Neural crest cell (in vitro differentiated cells): Measurements from ENCODE around the gene WBP2. TPM values are rescaled to one million over a fixed set of nuclear protein-coding genes. Genes with fewer than 3 reads are reported as not detected.

ENCODE experiments used
- DNase-seq: peaks from one replicate; pipeline ENCODE4 v3.0.0; 2021; ENCODE audit warnings: low read depth, mixed read lengths, low spot score
- H3K27ac Mint-ChIP-seq: one replicate; pipeline ENCODE4 v1.8.0; 2021; ENCODE audit warnings: mild to moderate bottlenecking, mixed read lengths; ENCODE audit not compliant: unreplicated experiment
- H3K27me3 Mint-ChIP-seq: 2 replicates; pipeline ENCODE4 v1.8.0; 2021; ENCODE audit warnings: low read depth, mild to moderate bottlenecking, mixed read lengths
- H3K36me3 Mint-ChIP-seq: 2 replicates; pipeline ENCODE4 v1.8.0; 2021; ENCODE audit warnings: low read depth, mild to moderate bottlenecking, mixed read lengths
- H3K4me1 Mint-ChIP-seq: 2 replicates; pipeline ENCODE4 v1.8.0; 2021; ENCODE audit warnings: mixed read lengths
- H3K4me3 Mint-ChIP-seq: one replicate; pipeline ENCODE4 v1.8.0; 2021; ENCODE audit warnings: mild to moderate bottlenecking, mixed read lengths
- H3K9me3 Mint-ChIP-seq: 2 replicates; pipeline ENCODE4 v1.8.0; 2021; ENCODE audit warnings: mixed read lengths
- CTCF ChIP-seq: fragments of 200-600 bp; sonication (generic); conservative IDR thresholded peaks from 2 replicates; pipeline ENCODE4 v1.5.0; 2021; ENCODE audit warnings: antibody characterized with exemption, mild to moderate bottlenecking
- total RNA-seq: library from RNA; stranded (reverse); gene quantifications from 2 replicates; pipeline ENCODE4 v1.2.1, GENCODE V29; 2021

The WBP2 gene
- total RNA-seq, 1 donor from 2014 or later, result 49.3 TPM

- H3K4me3 Mint-ChIP-seq, result peak overlapping the region; percentile 90
- peaks cover 6% of the 10 kb centered on the region for H3K27me3 Mint-ChIP-seq
- peak; percentile 50 for TF ChIP-seq CTCF
- peak overlapping the region; percentile 84 for H3K27ac Mint-ChIP-seq
- DNase-seq, result no peak
- H3K36me3 Mint-ChIP-seq, result peaks cover 4% of the 10 kb centered on the region
- H3K4me1 Mint-ChIP-seq, result peaks cover 28% of the 10 kb centered on the region
- H3K9me3 Mint-ChIP-seq, result no peaks in the 10 kb centered on the region
Measured at GRCh38 chr17:75895370-75896155, 40.4 kb upstream of the WBP2 start.

GRCh38 chr17:75894049-75894733 lies 39.1 kb upstream of the WBP2 start:
- Mint-ChIP-seq H3K9me3 (no peaks in the 10 kb centered on the region), H3K36me3 (peaks cover 4% of the 10 kb centered on the region), H3K27ac (no peak overlapping the region), H3K27me3 (peaks cover 6% of the 10 kb centered on the region), H3K4me3 (peak overlapping the region; percentile 74), H3K4me1 (peaks cover 28% of the 10 kb centered on the region)
- no peak for DNase-seq
- TF ChIP-seq CTCF, result no peak

- no peak for TF ChIP-seq CTCF
- H3K27me3 Mint-ChIP-seq, result peaks cover 6% of the 10 kb centered on the region
- peaks cover 28% of the 10 kb centered on the region for H3K4me1 Mint-ChIP-seq
- H3K36me3 Mint-ChIP-seq, result peaks cover 4% of the 10 kb centered on the region
- H3K4me3 Mint-ChIP-seq, result peak overlapping the region; percentile 74
- no peak for DNase-seq
- H3K27ac Mint-ChIP-seq, result no peak overlapping the region
- no peaks in the 10 kb centered on the region for H3K9me3 Mint-ChIP-seq
Measured at GRCh38 chr17:75893305-75894048, 38.3 kb upstream of the WBP2 start.

- Mint-ChIP-seq H3K4me3 (no peak overlapping the region), H3K4me1 (peaks cover 27% of the 10 kb centered on the region), H3K36me3 (peaks cover 4% of the 10 kb centered on the region), H3K27ac (no peak overlapping the region), H3K9me3 (no peaks in the 10 kb centered on the region), H3K27me3 (peaks cover 6% of the 10 kb centered on the region)
- no peak for TF ChIP-seq CTCF
- DNase-seq, result no peak
Measured at GRCh38 chr17:75892556-75893224, 37.6 kb upstream of the WBP2 start.
